ENCODE data around the gene SHMT2. TPM values are rescaled to one million over a fixed set of nuclear protein-coding genes. Genes with fewer than 3 reads are reported as not detected.
A peak's percentile ranks its signal among the peaks of the same experiment; 100 is the strongest.

Gene SHMT2
- total RNA-seq, 1 donor from 2014 or later, result 63.3 TPM

GRCh38 chr12:57196439-57196838 is 33.1 kb upstream of the SHMT2 start:
- Mint-ChIP-seq H3K4me1 (ENCODE audit: unreplicated experiment) (peaks cover 3% of the 10 kb centered on the region), H3K4me3 (ENCODE audit: unreplicated experiment) (peak overlapping the region; percentile 54), H3K27ac (ENCODE audit: unreplicated experiment) (peak overlapping the region; percentile 46), H3K27me3 (ENCODE audit: unreplicated experiment) (peaks cover 22% of the 10 kb centered on the region), H3K9me3 (ENCODE audit: unreplicated experiment) (no peaks in the 10 kb centered on the region), H3K36me3 (ENCODE audit: low read depth, unreplicated experiment) (peaks cover 34% of the 10 kb centered on the region)
- TF ChIP-seq CTCF (IDR thresholded peaks at IDR 0.05; ENCODE audit: unreplicated experiment), result no peak
- DNase-seq (ENCODE audit: low spot score), result no peak

GRCh38 chr12:57196956-57197355 is 32.6 kb upstream of the SHMT2 start:
- H3K27ac Mint-ChIP-seq (ENCODE audit: unreplicated experiment), result no peak overlapping the region
- H3K4me1 Mint-ChIP-seq (ENCODE audit: unreplicated experiment), result no peaks in the 10 kb centered on the region
- no peak for DNase-seq (ENCODE audit: low spot score)
- H3K4me3 Mint-ChIP-seq (ENCODE audit: unreplicated experiment), result peak overlapping the region; percentile 31
- H3K9me3 Mint-ChIP-seq (ENCODE audit: unreplicated experiment), result no peaks in the 10 kb centered on the region
- TF ChIP-seq CTCF (IDR thresholded peaks at IDR 0.05; ENCODE audit: unreplicated experiment), result no peak
- H3K27me3 Mint-ChIP-seq (ENCODE audit: unreplicated experiment), result peaks cover 19% of the 10 kb centered on the region
- H3K36me3 Mint-ChIP-seq (ENCODE audit: low read depth, unreplicated experiment), result peaks cover 29% of the 10 kb centered on the region

- peaks cover 26% of the 10 kb centered on the region for H3K36me3 Mint-ChIP-seq (ENCODE audit: low read depth, unreplicated experiment)
- TF ChIP-seq CTCF (IDR thresholded peaks at IDR 0.05; ENCODE audit: unreplicated experiment), result no peak
- H3K27ac Mint-ChIP-seq (ENCODE audit: unreplicated experiment), result no peak overlapping the region
- H3K9me3 Mint-ChIP-seq (ENCODE audit: unreplicated experiment), result no peaks in the 10 kb centered on the region
- DNase-seq (ENCODE audit: low spot score), result no peak
- peaks cover 17% of the 10 kb centered on the region for H3K27me3 Mint-ChIP-seq (ENCODE audit: unreplicated experiment)
- H3K4me3 Mint-ChIP-seq (ENCODE audit: unreplicated experiment), result no peak overlapping the region
- H3K4me1 Mint-ChIP-seq (ENCODE audit: unreplicated experiment), result no peaks in the 10 kb centered on the region
Measured at GRCh38 chr12:57198329-57198728, 31.2 kb upstream of the SHMT2 start.

- Mint-ChIP-seq H3K27ac (ENCODE audit: unreplicated experiment) (no peak overlapping the region), H3K9me3 (ENCODE audit: unreplicated experiment) (no peaks in the 10 kb centered on the region), H3K27me3 (ENCODE audit: unreplicated experiment) (peaks cover 15% of the 10 kb centered on the region), H3K4me1 (ENCODE audit: unreplicated experiment) (no peaks in the 10 kb centered on the region), H3K4me3 (ENCODE audit: unreplicated experiment) (no peak overlapping the region), H3K36me3 (ENCODE audit: low read depth, unreplicated experiment) (peaks cover 27% of the 10 kb centered on the region)
- TF ChIP-seq CTCF (IDR thresholded peaks at IDR 0.05; ENCODE audit: unreplicated experiment), result no peak
- DNase-seq (ENCODE audit: low spot score), result no peak
Measured at GRCh38 chr12:57199191-57199590, 30.3 kb upstream of the SHMT2 start.

GRCh38 chr12:57200497-57200896 is 29.0 kb upstream of the SHMT2 start:
- Mint-ChIP-seq H3K9me3 (ENCODE audit: unreplicated experiment) (no peaks in the 10 kb centered on the region), H3K36me3 (ENCODE audit: low read depth, unreplicated experiment) (peaks cover 33% of the 10 kb centered on the region), H3K27ac (ENCODE audit: unreplicated experiment) (no peak overlapping the region), H3K27me3 (ENCODE audit: unreplicated experiment) (peaks cover 15% of the 10 kb centered on the region), H3K4me1 (ENCODE audit: unreplicated experiment) (no peaks in the 10 kb centered on the region), H3K4me3 (ENCODE audit: unreplicated experiment) (no peak overlapping the region)
- DNase-seq (ENCODE audit: low spot score), result no peak
- no peak for TF ChIP-seq CTCF (IDR thresholded peaks at IDR 0.05; ENCODE audit: unreplicated experiment)
